GM12878 (cell line): ENCODE results near the gene HUNK. TPM values are rescaled to one million over a fixed set of nuclear protein-coding genes. Genes with fewer than 3 reads are reported as not detected.

Source experiments
- ATAC-seq: fragments of 200-7000 bp; cut with Tn5 transposase; 3 replicates; pipeline ENCODE4 v1.9.1; 2020; ENCODE audit warnings: mild to moderate bottlenecking, moderate library complexity
- BruUV-seq: library from RNA; stranded (reverse); fragments of 400-500 nt; replicated peaks from 2 replicates; lab custom pipeline; 2021; lab: Mats Ljungman, UMichigan
- CTCF ChIA-PET: fragments of 300-600 bp; sonication (Branson Sonifier 250); formaldehyde crosslinking; extraction: SDS; loops from one replicate; lab custom pipeline; 2021; ENCODE audit warnings: inconsistent platforms; lab: Yijun Ruan, JAX
- POLR2A ChIA-PET: fragments of 350-600 bp; formaldehyde crosslinking; extraction: SDS; loops from one replicate; lab custom pipeline; 2021; ENCODE audit warnings: inconsistent platforms; lab: Charles Lee
- RAD21 ChIA-PET: fragments of 300-600 bp; sonication (Branson Sonifier 250); formaldehyde crosslinking; loops from one replicate; lab custom pipeline; 2023; ENCODE audit warnings: antibody characterized with exemption; ENCODE audit not compliant: unreplicated experiment; lab: Charles Lee
- SMC1A ChIA-PET: fragments of 300-600 bp; sonication (Branson Sonifier 250); formaldehyde crosslinking; loops from one replicate; lab custom pipeline; 2023; ENCODE audit not compliant: unreplicated experiment, uncharacterized antibody; lab: Charles Lee
- DNase-seq: peaks from one replicate; pipeline ENCODE4 v3.0.0-alpha.2; 2011; ENCODE audit warnings: low read depth, low spot score
- FAIRE-seq: peaks from 3 replicates; lab custom pipeline; 2011; peaks lifted over from hg19 to GRCh38; lab: Jason Lieb, UNC
- H2AFZ ChIP-seq: 2 replicates; pipeline ENCODE4 v1.6.0; 2011; ENCODE audit warnings: low read depth, low read length, control low read depth; ENCODE audit not compliant: control insufficient read depth
- H3K27ac ChIP-seq: 2 replicates; pipeline ENCODE4 v1.5.1; 2011; ENCODE audit warnings: control low read depth; ENCODE audit not compliant: control insufficient read depth, insufficient read depth
- H3K27me3 ChIP-seq, 2 experiments: replicated peaks in 1 of 2; 2 replicates each; pipeline versions ENCODE4 v1.6.0 to v1.6.1; 2011; ENCODE audit warnings: low read length in 1 of 2; ENCODE audit not compliant: control insufficient read depth in 2 of 2, insufficient read depth in 2 of 2
- H3K36me3 ChIP-seq, 2 experiments: 2 replicates each; pipeline ENCODE4 v1.5.1; 2011; ENCODE audit warnings: low read length in 1 of 2; ENCODE audit not compliant: control insufficient read depth in 2 of 2, insufficient read depth in 2 of 2
- H3K4me1 ChIP-seq: 2 replicates; pipeline ENCODE4 v1.6.1; 2011; ENCODE audit warnings: mild to moderate bottlenecking, low read length, moderate library complexity, mixed read lengths; ENCODE audit not compliant: control insufficient read depth, insufficient read depth
- H3K4me2 ChIP-seq: 2 replicates; pipeline ENCODE4 v1.6.0; 2011; ENCODE audit warnings: control low read depth; ENCODE audit not compliant: control insufficient read depth, insufficient read depth
- H3K4me3 ChIP-seq: fragments of 200-600 bp; sonication (generic); 2 replicates; pipeline ENCODE4 v1.5.1; 2016
- H3K79me2 ChIP-seq: 2 replicates; pipeline ENCODE4 v1.6.0; 2011; ENCODE audit warnings: low read length; ENCODE audit not compliant: control insufficient read depth, insufficient read depth
- H3K9ac ChIP-seq: 2 replicates; pipeline ENCODE4 v1.8.0; 2011; ENCODE audit warnings: low read length, control low read depth, mixed read lengths; ENCODE audit not compliant: control insufficient read depth, insufficient read depth
- H3K9me3 ChIP-seq: replicated peaks from 3 replicates; pipeline ENCODE4 v1.5.1; 2011; ENCODE audit warnings: mild to moderate bottlenecking, low read length; ENCODE audit not compliant: control insufficient read depth, insufficient read depth
- H4K20me1 ChIP-seq: 2 replicates; pipeline ENCODE4 v1.6.0; 2011; ENCODE audit not compliant: control insufficient read depth, insufficient read depth
- CHD1 ChIP-seq: IDR thresholded peaks from 2 replicates; pipeline ENCODE4 v1.6.1; 2012; ENCODE audit warnings: low read depth, low read length, improper control_type of control experiment
- CHD4 ChIP-seq: fragments of 200-600 bp; sonication (generic); IDR thresholded peaks from 2 replicates; pipeline ENCODE4 v1.6.1; 2016; ENCODE audit warnings: mild to moderate bottlenecking
- HCFC1 ChIP-seq: fragments of 150-350 bp; IDR thresholded peaks from 2 replicates; pipeline ENCODE4 v1.6.1; 2014; ENCODE audit warnings: low read length
- HDGF ChIP-seq: fragments of 450-650 bp; IDR thresholded peaks from 2 replicates; pipeline ENCODE4 v1.6.1; 2016; ENCODE audit warnings: antibody characterized with exemption
- NFIC ChIP-seq: IDR thresholded peaks from 2 replicates; pipeline ENCODE4 v1.6.1; 2012; ENCODE audit warnings: low read depth, mild to moderate bottlenecking, inconsistent platforms, low read length, moderate library complexity
- NRF1 ChIP-seq: conservative IDR thresholded peaks from 2 replicates; pipeline ENCODE4 v1.6.1; 2011; ENCODE audit warnings: mild to moderate bottlenecking, low read depth, low read length, improper control_type of control experiment
- PML ChIP-seq: IDR thresholded peaks from 2 replicates; pipeline ENCODE4 v1.6.1; 2012; ENCODE audit warnings: low read length, inconsistent platforms
- RAD21 ChIP-seq: IDR thresholded peaks from 2 replicates; pipeline ENCODE4 v1.6.1; 2011; ENCODE audit warnings: mild to moderate bottlenecking, low read depth, low read length, moderate library complexity; ENCODE audit not compliant: insufficient read depth
- RBBP5 ChIP-seq: fragments of 200-600 bp; sonication (generic); conservative IDR thresholded peaks from 2 replicates; pipeline ENCODE4 v1.6.1; 2016
- RELA ChIP-seq: fragments of 450-650 bp; IDR thresholded peaks from 2 replicates; pipeline ENCODE4 v1.8.0; 2014; ENCODE audit warnings: borderline replicate concordance; ENCODE audit not compliant: partially characterized antibody
- RUNX3 ChIP-seq: IDR thresholded peaks from 2 replicates; pipeline ENCODE4 v1.6.1; 2012; ENCODE audit warnings: low read length, inconsistent platforms
- SIN3A ChIP-seq: IDR thresholded peaks from 2 replicates; pipeline ENCODE4 v1.6.1; 2012; ENCODE audit warnings: low read depth, low read length, improper control_type of control experiment
- SIX5 ChIP-seq: IDR thresholded peaks from 2 replicates; pipeline ENCODE4 v1.6.1; 2011; ENCODE audit warnings: mild to moderate bottlenecking, low read depth, low read length, moderate library complexity; ENCODE audit not compliant: severe bottlenecking
- SMC3 ChIP-seq: IDR thresholded peaks from 2 replicates; pipeline ENCODE4 v1.6.1; 2011; ENCODE audit warnings: low read length, improper control_type of control experiment, borderline replicate concordance
- TARDBP ChIP-seq: IDR thresholded peaks from 2 replicates; pipeline ENCODE4 v1.6.1; 2016; ENCODE audit warnings: borderline replicate concordance
- ZNF622 ChIP-seq: fragments of 450-650 bp; IDR thresholded peaks from 2 replicates; pipeline ENCODE4 v1.6.1; 2017; ENCODE audit warnings: mild to moderate bottlenecking, inconsistent platforms
- WGBS: methylation state at CpG from one replicate; pipeline ENCODE4 v1.1.6; 2016; ENCODE audit warnings: low lambda C conversion rate; ENCODE audit not compliant: insufficient replicate concordance, insufficient coverage; ENCODE audit errors: missing lambda C conversion rate; 5-methylcytosine and 5-hydroxymethylcytosine counted together
- in situ Hi-C: fragments of 300-500 bp; cut with MboI; formaldehyde crosslinking; loops from 9 replicates; pipeline ENCODE4 v1.14.3; 2018; ENCODE audit warnings: mixed read lengths
- intact Hi-C: fragments of 100-400 bp; cut with micrococcal nuclease; formaldehyde crosslinking; loops from one replicate; pipeline ENCODE4 v1.14.2; 2022; ENCODE audit not compliant: unreplicated experiment
- polyA plus RNA-seq, 11 experiments: library from polyadenylated mRNA; depleted of rRNA in 4 of 11; unstranded in 6 of 11; stranded (reverse) in 5 of 11; fragments of >200 nt; fragmentation: Nextera tagmentation in 4 of 11; fragmentation: Illumina TruSeq in 1 of 11; extraction: Ambion mirVana in 4 of 11; extraction: Trizol in 1 of 11; gene quantifications; 1 replicate in 1 of 11; 2 replicates in 10 of 11; pipeline versions ENCODE4 v1.2.1 to v1.2.3, GENCODE V29; 2011 to 2016; ENCODE audit warnings: inconsistent platforms in 2 of 11, missing spikeins in 2 of 11, low read depth in 1 of 11
- total RNA-seq, 4 experiments: library from RNA; depleted of rRNA in 3 of 4; stranded (reverse); fragments of >200 nt in 3 of 4; fragmentation: Illumina TruSeq in 1 of 4; extraction: Trizol in 1 of 4; gene quantifications; 2 replicates each; pipeline versions ENCODE4 v1.2.1 to v1.2.3, GENCODE V29; 2013 to 2021
- TF ChIP-seq, protein P1 (sequence below): fragments of 450-650 bp; IDR thresholded peaks from 2 replicates; pipeline ENCODE4 v1.6.1; 2017; ENCODE audit warnings: mild to moderate bottlenecking
- TF ChIP-seq, protein P2 (sequence below): fragments of 450-650 bp; conservative IDR thresholded peaks from 2 replicates; pipeline ENCODE4 v1.6.1; 2017; ENCODE audit warnings: mild to moderate bottlenecking, moderate library complexity
- TF ChIP-seq, protein P3 (sequence below): IDR thresholded peaks from 2 replicates; pipeline ENCODE4 v1.6.1; 2012; ENCODE audit warnings: low read depth, low read length, improper control_type of control experiment

The HUNK gene
- total and polyA plus RNA-seq, 10 of the 15 experiments (the other 5 are each of a cell fraction or from before 2014, with no cell fraction given): under 0.01 to 0.14 (median 0.03) TPM; not detected in 7

DNA sequence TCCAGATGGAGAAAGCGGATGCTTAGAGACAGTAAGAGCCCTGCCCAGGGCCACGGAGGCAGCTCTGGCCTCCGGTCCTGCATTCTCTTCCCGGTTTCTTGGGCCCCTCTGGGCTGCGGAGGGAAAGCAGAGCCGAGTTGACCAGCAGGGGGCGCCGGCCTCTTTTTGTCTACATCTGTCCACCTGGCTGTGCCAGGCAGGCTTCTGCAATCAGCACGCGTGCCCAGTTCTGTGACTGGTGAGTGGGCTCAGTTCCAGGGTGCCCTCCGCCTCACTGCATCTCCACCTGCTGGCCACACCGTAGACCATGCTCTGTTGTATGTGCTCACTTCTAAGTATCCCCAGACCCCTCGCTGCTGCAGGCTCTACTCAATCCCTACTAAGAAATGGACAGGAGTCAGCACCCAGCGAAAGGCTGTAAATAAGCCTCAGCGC is 6.7 kb upstream of the HUNK start (continued):
- TF ChIP-seq RAD21 (peak; percentile 72), SIX5 (no peak), RBBP5 (no peak), SMC3 (peak; percentile 75; the same call in 1 of the 2 replicates), NRF1 (no peak)
- TF ChIP-seq, protein P1, sequence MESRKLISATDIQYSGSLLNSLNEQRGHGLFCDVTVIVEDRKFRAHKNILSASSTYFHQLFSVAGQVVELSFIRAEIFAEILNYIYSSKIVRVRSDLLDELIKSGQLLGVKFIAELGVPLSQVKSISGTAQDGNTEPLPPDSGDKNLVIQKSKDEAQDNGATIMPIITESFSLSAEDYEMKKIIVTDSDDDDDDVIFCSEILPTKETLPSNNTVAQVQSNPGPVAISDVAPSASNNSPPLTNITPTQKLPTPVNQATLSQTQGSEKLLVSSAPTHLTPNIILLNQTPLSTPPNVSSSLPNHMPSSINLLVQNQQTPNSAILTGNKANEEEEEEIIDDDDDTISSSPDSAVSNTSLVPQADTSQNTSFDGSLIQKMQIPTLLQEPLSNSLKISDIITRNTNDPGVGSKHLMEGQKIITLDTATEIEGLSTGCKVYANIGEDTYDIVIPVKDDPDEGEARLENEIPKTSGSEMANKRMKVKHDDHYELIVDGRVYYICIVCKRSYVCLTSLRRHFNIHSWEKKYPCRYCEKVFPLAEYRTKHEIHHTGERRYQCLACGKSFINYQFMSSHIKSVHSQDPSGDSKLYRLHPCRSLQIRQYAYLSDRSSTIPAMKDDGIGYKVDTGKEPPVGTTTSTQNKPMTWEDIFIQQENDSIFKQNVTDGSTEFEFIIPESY: no peak

DNA sequence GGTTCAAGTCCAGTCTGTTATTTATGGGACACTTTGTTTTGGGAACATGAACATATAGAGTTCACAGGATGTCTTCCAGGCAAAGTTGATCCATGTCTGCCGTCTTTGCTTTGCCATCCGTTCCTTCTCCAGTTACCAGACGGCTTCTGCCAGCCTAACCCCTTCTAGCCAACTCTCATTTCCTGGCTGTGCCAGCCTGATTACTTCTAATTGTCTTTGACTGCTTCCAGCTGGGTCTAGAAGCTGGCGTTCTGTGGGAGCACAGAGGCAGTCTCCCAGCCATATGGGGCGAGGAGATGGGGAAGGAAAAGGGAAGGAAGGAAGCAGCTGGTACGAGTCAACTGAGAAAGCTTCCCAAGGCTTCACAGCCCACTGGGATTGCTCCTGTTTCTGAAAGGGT is 3.1 kb upstream of the HUNK start:
- no peak for TF ChIP-seq HCFC1
- TF ChIP-seq ZNF622: no peak
- TF ChIP-seq, protein P2, sequence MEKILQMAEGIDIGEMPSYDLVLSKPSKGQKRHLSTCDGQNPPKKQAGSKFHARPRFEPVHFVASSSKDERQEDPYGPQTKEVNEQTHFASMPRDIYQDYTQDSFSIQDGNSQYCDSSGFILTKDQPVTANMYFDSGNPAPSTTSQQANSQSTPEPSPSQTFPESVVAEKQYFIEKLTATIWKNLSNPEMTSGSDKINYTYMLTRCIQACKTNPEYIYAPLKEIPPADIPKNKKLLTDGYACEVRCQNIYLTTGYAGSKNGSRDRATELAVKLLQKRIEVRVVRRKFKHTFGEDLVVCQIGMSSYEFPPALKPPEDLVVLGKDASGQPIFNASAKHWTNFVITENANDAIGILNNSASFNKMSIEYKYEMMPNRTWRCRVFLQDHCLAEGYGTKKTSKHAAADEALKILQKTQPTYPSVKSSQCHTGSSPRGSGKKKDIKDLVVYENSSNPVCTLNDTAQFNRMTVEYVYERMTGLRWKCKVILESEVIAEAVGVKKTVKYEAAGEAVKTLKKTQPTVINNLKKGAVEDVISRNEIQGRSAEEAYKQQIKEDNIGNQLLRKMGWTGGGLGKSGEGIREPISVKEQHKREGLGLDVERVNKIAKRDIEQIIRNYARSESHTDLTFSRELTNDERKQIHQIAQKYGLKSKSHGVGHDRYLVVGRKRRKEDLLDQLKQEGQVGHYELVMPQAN: no peak
- no peak for TF ChIP-seq HDGF
- no peak for TF ChIP-seq SIN3A
- no peak for TF ChIP-seq NFIC
- TF ChIP-seq, protein P1: no peak
- TF ChIP-seq CHD1: no peak
- no peak for TF ChIP-seq RELA
- TF ChIP-seq CHD4: no peak
- no peak for TF ChIP-seq RUNX3
- TF ChIP-seq RAD21: no peak
- no peak for TF ChIP-seq TARDBP
- TF ChIP-seq, protein P3, sequence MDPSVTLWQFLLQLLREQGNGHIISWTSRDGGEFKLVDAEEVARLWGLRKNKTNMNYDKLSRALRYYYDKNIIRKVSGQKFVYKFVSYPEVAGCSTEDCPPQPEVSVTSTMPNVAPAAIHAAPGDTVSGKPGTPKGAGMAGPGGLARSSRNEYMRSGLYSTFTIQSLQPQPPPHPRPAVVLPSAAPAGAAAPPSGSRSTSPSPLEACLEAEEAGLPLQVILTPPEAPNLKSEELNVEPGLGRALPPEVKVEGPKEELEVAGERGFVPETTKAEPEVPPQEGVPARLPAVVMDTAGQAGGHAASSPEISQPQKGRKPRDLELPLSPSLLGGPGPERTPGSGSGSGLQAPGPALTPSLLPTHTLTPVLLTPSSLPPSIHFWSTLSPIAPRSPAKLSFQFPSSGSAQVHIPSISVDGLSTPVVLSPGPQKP: no peak
- TF ChIP-seq PML: no peak
- Histone ChIP-seq H3K27ac (no peak overlapping the region), H3K9me3 (no peaks in the 10 kb centered on the region), H3K4me1 (no peaks in the 10 kb centered on the region), H3K4me3 (no peak overlapping the region), H4K20me1 (no peaks in the 10 kb centered on the region), H2AFZ (no peak overlapping the region), H3K27me3 (peaks cover 5 to 19% of the 10 kb centered on the region in 2 experiments), H3K4me2 (no peak overlapping the region), H3K36me3 (no peaks in the 10 kb centered on the region), H3K9ac (no peak overlapping the region), H3K79me2 (no peaks in the 10 kb centered on the region)
- ChIA-PET SMC1A (interaction anchor here (0.6 to 1.1 kb wide), 2 partner anchors 117 to 399 kb away, joined by 3 read pairs; no protein-coding TSS in a partner anchor), RAD21 (no interaction called here), POLR2A (no interaction called here), CTCF (no interaction called here)
- intact Hi-C loops: loop anchor here (10.0 kb wide), 1 partner anchor 735 kb away; no protein-coding TSS in a partner anchor
- WGBS: 8% methylated on average over 6 of the region's 6 CpGs
- FAIRE-seq (no peak), DNase-seq (no peak), ATAC-seq (no peak)
- in situ Hi-C loops: no loop called here
- no TSS peak for BruUV-seq
